Right lobe of liver (tissue), 4 donors: ENCODE results near the gene ABCC3.

Experiments
- CTCF ChIP-seq, 4 donors: fragments of 200-600 bp in 3 of 4; fragments of 450-650 bp in 1 of 4; IDR thresholded peaks; one replicate each; pipeline versions ENCODE4 v1.5.1 to v1.8.0; 2016 to 2022; ENCODE audit warnings: antibody characterized with exemption in 4 of 4, mild to moderate bottlenecking in 2 of 4
- POLR2A ChIP-seq: fragments of 450-650 bp; IDR thresholded peaks from one replicate; pipeline ENCODE4 v1.6.1; 2017; ENCODE audit warnings: antibody characterized with exemption, mild to moderate bottlenecking
- donor health status: DM: no; HTN: no; CAD: no.
- donor health status: DM: no; HTN: no; CAD: no.
- donor health status: DM: no; HTN: yes; CAD: no.

GRCh38 chr17:50590946-50591737, 43.5 kb upstream of the ABCC3 start:
- TF ChIP-seq CTCF (IDR thresholded peaks at IDR 0.05) (no peak), POLR2A (no peak)
